ENCODE data around the gene DTYMK. TPM values are rescaled to one million over a fixed set of nuclear protein-coding genes. Genes with fewer than 3 reads are reported as not detected.

The DTYMK gene
- total and polyA plus RNA-seq, 2 donors (not counting 3 experiments of a cell fraction or from before 2014, with no cell fraction given), result 67.0 to 104 TPM

DNA sequence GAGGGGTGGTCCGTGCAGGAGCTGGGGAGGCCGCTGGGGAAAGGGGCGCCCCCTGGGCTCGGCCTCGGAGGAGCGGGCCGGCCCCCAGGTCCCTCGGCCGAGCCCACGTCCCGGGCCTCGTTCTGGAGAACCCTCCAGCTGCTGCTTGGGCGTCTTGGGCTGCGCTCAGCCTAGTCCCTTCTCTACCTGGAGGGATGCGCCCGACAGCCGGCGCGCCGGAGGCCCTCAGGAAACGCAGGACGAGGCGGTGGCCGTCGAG is 47.5 kb upstream of the DTYMK start:
- Histone ChIP-seq H3K36me3 (ENCODE audit: control insufficient read depth in 2 of 2, extremely low read depth in 1 of 2, insufficient read depth in 2 of 2, low read length in 2 of 2) (no peaks in the 10 kb centered on the region), H3K4me3 (replicated peaks in 1 of 3; ENCODE audit: insufficient read depth in 1 of 3, low read depth in 1 of 3, low read length in 3 of 3) (peak overlapping the region; percentile 20 to 87 (median 25)), H3K4me2 (ENCODE audit: insufficient read depth, low read length) (peak overlapping the region; percentile 32), H3K27me3 (ENCODE audit: control insufficient read depth in 2 of 2, insufficient read depth in 2 of 2, low read length in 2 of 2) (no peaks in the 10 kb centered on the region), H3K4me1 (ENCODE audit: control insufficient read depth, extremely low read depth, insufficient read depth, low read length) (peaks cover 15% of the 10 kb centered on the region), H2AFZ (ENCODE audit: low read depth, low read length) (peak overlapping the region; percentile 88), H4K20me1 (replicated peaks; ENCODE audit: control insufficient read depth, extremely low read depth, insufficient read depth, low read length) (no peaks in the 10 kb centered on the region), H3K79me2 (ENCODE audit: control insufficient read depth, insufficient read depth, low read length) (no peaks in the 10 kb centered on the region), H3K9ac (replicated peaks; ENCODE audit: extremely low read depth, insufficient read depth, low read length) (peak overlapping the region; percentile 44), H3K9me1 (replicated peaks; ENCODE audit: control insufficient read depth, extremely low read depth, insufficient read depth, low read length) (no peaks in the 10 kb centered on the region), H3K27ac (ENCODE audit: insufficient read depth, low read depth, low read length) (no peak overlapping the region), H3K9me3 (replicated peaks; ENCODE audit: control insufficient read depth, insufficient read depth, low read length) (no peaks in the 10 kb centered on the region)
- dilution Hi-C loops (cut with MboI; ENCODE audit: extremely low pct_ligation_motif_present, low sequenced_read_pairs) (no loop called here), intact Hi-C loops (cut with micrococcal nuclease) (loop anchor here (1.0 to 5.0 kb wide), 7 partner anchors 32 to 587 kb away; partner anchors contain the start of genes DTYMK, ING5, PASK and STK25)
- ChIA-PET POLR2A (interaction anchor here (0.9 kb wide), 1 partner anchor 46 kb away, joined by 5 read pairs; no protein-coding TSS in a partner anchor), CTCF (interaction anchor here (0.8 to 5.2 kb wide), 11 partner anchors 9 to 145 kb away, joined by 3 to 41 read pairs (median 4); partner anchors contain the start of genes ATG4B, DTYMK and ING5)
- no TSS peak for BruUV-seq (replicated peaks)
- FAIRE-seq, result no peak
- TF ChIP-seq, protein P1, sequence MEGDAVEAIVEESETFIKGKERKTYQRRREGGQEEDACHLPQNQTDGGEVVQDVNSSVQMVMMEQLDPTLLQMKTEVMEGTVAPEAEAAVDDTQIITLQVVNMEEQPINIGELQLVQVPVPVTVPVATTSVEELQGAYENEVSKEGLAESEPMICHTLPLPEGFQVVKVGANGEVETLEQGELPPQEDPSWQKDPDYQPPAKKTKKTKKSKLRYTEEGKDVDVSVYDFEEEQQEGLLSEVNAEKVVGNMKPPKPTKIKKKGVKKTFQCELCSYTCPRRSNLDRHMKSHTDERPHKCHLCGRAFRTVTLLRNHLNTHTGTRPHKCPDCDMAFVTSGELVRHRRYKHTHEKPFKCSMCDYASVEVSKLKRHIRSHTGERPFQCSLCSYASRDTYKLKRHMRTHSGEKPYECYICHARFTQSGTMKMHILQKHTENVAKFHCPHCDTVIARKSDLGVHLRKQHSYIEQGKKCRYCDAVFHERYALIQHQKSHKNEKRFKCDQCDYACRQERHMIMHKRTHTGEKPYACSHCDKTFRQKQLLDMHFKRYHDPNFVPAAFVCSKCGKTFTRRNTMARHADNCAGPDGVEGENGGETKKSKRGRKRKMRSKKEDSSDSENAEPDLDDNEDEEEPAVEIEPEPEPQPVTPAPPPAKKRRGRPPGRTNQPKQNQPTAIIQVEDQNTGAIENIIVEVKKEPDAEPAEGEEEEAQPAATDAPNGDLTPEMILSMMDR (IDR thresholded peaks at IDR 0.05; ENCODE audit: extremely low read depth in 1 of 2, insufficient read depth in 1 of 2, low read depth in 1 of 2, low read length in 2 of 2), result peak; percentile 6 to 36
- TF ChIP-seq, protein P2, sequence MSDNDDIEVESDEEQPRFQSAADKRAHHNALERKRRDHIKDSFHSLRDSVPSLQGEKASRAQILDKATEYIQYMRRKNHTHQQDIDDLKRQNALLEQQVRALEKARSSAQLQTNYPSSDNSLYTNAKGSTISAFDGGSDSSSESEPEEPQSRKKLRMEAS (IDR thresholded peaks at IDR 0.05; ENCODE audit: insufficient read depth, insufficient read length), result no peak
- no peak for TF ChIP-seq GATA2 (IDR thresholded peaks at IDR 0.05; ENCODE audit: insufficient read depth, insufficient read length, low read depth, low read length)
- DNase-seq (ENCODE audit: low read depth, low spot score), result no peak
